RWPE2 (cell line): ENCODE measurements around the gene DIAPH2.

Source experiments
- ATAC-seq: fragments of 200-7000 bp; cut with Tn5 transposase; 3 replicates; pipeline ENCODE4 v1.9.1; 2021; ENCODE audit warnings: low read depth
- DNase-seq: peaks from one replicate; pipeline ENCODE4 v3.0.0-alpha.2; 2020; ENCODE audit warnings: low spot score
- H3K27ac ChIP-seq: fragments of 450-650 bp; 2 replicates; pipeline ENCODE4 v1.5.1; 2017; ENCODE audit warnings: mild to moderate bottlenecking; ENCODE audit not compliant: poor library complexity, severe bottlenecking
- H3K27me3 ChIP-seq: fragments of 250-450 bp; sonication (Bioruptor Pico); 2 replicates; pipeline ENCODE4 v1.5.1; 2021; ENCODE audit warnings: mild to moderate bottlenecking, moderate library complexity; ENCODE audit not compliant: insufficient read depth, poor library complexity, severe bottlenecking
- H3K36me3 ChIP-seq: fragments of 250-450 bp; sonication (Bioruptor Pico); 2 replicates; pipeline ENCODE4 v1.5.1; 2020; ENCODE audit warnings: low read depth, mild to moderate bottlenecking, moderate library complexity
- H3K4me1 ChIP-seq: fragments of 250-450 bp; sonication (Bioruptor Pico); 2 replicates; pipeline ENCODE4 v1.5.1; 2021; ENCODE audit warnings: mild to moderate bottlenecking, moderate library complexity; ENCODE audit not compliant: insufficient read depth, poor library complexity, severe bottlenecking
- H3K4me3 ChIP-seq: fragments of 250-450 bp; sonication (Bioruptor Pico); 2 replicates; pipeline ENCODE4 v1.5.1; 2021; ENCODE audit warnings: mild to moderate bottlenecking, moderate library complexity; ENCODE audit not compliant: severe bottlenecking
- H3K9me3 ChIP-seq: fragments of 250-450 bp; sonication (Bioruptor Pico); 2 replicates; pipeline ENCODE4 v1.5.1; 2021; ENCODE audit warnings: mild to moderate bottlenecking, moderate library complexity; ENCODE audit not compliant: severe bottlenecking
- TF ChIP-seq, protein P1 (sequence below): fragments of 450-650 bp; IDR thresholded peaks from one replicate; pipeline ENCODE4 v1.5.1; 2017; ENCODE audit warnings: mild to moderate bottlenecking, moderate library complexity; ENCODE audit not compliant: poor library complexity, severe bottlenecking

Gene DIAPH2

DNA sequence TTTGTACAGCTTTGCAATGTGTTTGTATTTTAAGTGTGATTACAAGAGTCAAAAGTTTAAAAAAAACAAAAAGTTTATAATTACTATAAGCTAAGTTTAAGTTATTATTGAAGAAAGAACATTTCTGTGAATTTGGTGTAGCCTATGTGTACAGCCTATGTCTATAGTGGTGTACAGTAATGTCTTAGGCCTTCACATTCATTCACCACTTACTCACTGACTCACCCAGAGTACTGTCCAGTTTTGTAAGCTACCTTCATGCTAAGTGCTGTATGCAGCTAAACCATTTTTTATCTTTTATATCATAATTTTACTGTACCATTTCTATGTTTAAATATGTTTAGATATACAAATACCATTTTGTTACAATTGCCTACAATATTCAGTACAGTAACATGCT, 381.3 kb downstream of the DIAPH2 start:
- TF ChIP-seq, protein P1, sequence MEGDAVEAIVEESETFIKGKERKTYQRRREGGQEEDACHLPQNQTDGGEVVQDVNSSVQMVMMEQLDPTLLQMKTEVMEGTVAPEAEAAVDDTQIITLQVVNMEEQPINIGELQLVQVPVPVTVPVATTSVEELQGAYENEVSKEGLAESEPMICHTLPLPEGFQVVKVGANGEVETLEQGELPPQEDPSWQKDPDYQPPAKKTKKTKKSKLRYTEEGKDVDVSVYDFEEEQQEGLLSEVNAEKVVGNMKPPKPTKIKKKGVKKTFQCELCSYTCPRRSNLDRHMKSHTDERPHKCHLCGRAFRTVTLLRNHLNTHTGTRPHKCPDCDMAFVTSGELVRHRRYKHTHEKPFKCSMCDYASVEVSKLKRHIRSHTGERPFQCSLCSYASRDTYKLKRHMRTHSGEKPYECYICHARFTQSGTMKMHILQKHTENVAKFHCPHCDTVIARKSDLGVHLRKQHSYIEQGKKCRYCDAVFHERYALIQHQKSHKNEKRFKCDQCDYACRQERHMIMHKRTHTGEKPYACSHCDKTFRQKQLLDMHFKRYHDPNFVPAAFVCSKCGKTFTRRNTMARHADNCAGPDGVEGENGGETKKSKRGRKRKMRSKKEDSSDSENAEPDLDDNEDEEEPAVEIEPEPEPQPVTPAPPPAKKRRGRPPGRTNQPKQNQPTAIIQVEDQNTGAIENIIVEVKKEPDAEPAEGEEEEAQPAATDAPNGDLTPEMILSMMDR = no peak
- H3K36me3 ChIP-seq = no peaks in the 10 kb centered on the region
- no peak overlapping the region for H3K4me3 ChIP-seq
- no peaks in the 10 kb centered on the region for H3K9me3 ChIP-seq
- no peaks in the 10 kb centered on the region for H3K4me1 ChIP-seq
- H3K27ac ChIP-seq = no peak overlapping the region
- DNase-seq (no peak), ATAC-seq (no peak)
- no peaks in the 10 kb centered on the region for H3K27me3 ChIP-seq

DNA sequence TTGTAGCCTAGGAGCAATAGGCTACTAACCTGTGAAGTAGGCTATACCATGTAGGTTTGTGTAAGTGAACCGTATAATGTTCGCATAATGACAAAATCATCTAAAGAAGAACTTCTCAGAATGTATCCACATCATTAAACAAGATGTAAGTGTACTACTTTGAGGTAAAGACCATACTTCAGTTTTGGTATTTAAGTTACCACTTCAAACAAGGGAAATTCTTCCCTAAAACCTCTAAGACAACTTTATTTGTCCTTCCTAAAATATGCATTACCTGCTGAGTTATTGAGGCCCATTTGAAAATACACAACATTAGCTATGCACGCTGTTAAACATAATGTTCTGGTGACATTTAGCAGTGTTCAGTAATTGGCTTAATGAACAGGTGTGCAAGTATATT, 381.7 kb downstream of the DIAPH2 start:
- H3K36me3 ChIP-seq = no peaks in the 10 kb centered on the region
- TF ChIP-seq, protein P1 = no peak
- H3K4me3 ChIP-seq = no peak overlapping the region
- DNase-seq = no peak
- ATAC-seq = no peak
- no peak overlapping the region for H3K27ac ChIP-seq
- H3K9me3 ChIP-seq = no peaks in the 10 kb centered on the region
- H3K27me3 ChIP-seq = no peaks in the 10 kb centered on the region
- no peaks in the 10 kb centered on the region for H3K4me1 ChIP-seq

DNA sequence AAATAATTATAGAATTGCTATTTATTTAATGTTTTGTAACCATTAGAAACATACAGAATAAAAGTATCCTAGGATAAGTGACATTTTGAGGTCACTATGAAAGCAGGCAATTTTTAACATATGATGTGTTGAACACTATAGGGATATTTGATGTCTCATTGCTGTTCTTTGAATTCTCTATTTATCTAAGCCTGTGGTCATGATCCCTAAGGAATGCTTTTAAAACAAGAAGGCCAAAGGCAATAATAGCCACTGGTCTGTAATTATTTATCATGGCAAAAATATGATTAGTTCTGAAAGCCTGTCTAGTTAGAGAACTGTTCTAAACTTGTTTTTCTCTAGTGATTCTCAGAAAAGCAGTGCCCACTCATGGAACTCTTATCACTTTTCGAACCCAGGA, 385.7 kb downstream of the DIAPH2 start:
- H3K36me3 ChIP-seq = no peaks in the 10 kb centered on the region
- no peak overlapping the region for H3K27ac ChIP-seq
- DNase-seq (no peak), ATAC-seq (no peak)
- no peaks in the 10 kb centered on the region for H3K4me1 ChIP-seq
- no peak overlapping the region for H3K4me3 ChIP-seq
- H3K9me3 ChIP-seq = no peaks in the 10 kb centered on the region
- no peaks in the 10 kb centered on the region for H3K27me3 ChIP-seq
- TF ChIP-seq, protein P1 = no peak

DNA sequence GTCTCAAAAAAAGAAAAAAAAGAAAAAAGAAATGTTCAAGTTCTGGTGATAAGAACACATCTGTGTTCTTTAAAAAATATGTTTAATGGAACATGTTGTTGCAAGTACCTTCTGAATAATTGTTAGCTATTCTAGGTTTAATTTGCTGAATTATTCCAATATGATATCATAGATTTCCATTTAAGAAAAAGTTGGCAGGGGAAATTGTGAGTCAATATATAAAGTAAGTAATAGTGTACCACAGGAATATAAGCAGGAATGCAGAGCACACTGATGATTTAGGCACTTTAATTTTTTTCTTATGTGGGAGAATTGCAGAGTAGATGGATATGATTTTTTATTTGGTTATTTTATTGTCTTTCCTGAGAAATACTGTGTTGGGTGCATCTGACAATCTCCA, 389.8 kb downstream of the DIAPH2 start:
- H3K9me3 ChIP-seq = no peaks in the 10 kb centered on the region
- TF ChIP-seq, protein P1 = no peak
- no peak for DNase-seq
- H3K27me3 ChIP-seq = no peaks in the 10 kb centered on the region
- ATAC-seq = no peak
- no peak overlapping the region for H3K27ac ChIP-seq
- H3K4me1 ChIP-seq = no peaks in the 10 kb centered on the region
- no peak overlapping the region for H3K4me3 ChIP-seq
- H3K36me3 ChIP-seq = no peaks in the 10 kb centered on the region

DNA sequence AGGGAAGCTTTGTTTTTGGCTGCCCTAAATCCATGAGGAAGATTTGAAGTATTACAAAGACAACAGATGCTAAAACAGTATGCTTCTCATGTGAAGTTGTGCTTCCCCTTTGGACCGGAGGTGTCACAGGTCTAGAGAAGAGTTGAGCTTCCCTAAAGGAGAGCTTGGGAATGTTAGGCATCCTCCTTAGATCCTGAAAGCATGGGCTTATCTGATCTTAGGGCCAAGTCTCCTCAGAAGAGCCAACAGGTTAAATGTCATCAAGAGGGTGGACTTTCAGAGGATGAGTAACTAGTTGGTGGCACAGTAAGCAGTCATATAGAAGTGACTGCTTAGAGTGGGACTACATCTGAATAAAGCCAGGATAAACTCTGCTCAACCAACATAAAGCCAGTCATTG, 404.5 kb downstream of the DIAPH2 start:
- Histone ChIP-seq H3K36me3 (no peaks in the 10 kb centered on the region), H3K27me3 (no peaks in the 10 kb centered on the region), H3K9me3 (no peaks in the 10 kb centered on the region), H3K27ac (no peak overlapping the region), H3K4me3 (no peak overlapping the region), H3K4me1 (no peaks in the 10 kb centered on the region)
- ATAC-seq (no peak), DNase-seq (no peak)
- TF ChIP-seq, protein P1 = no peak
